ENCODE data around the gene XPC. TPM values are rescaled to one million over a fixed set of nuclear protein-coding genes. Genes with fewer than 3 reads are reported as not detected.

The XPC gene
- total and polyA plus RNA-seq, 2 of the 8 experiments (the other 6 are each of a cell fraction or from before 2014, with no cell fraction given): 8.8 to 27.3 TPM

DNA sequence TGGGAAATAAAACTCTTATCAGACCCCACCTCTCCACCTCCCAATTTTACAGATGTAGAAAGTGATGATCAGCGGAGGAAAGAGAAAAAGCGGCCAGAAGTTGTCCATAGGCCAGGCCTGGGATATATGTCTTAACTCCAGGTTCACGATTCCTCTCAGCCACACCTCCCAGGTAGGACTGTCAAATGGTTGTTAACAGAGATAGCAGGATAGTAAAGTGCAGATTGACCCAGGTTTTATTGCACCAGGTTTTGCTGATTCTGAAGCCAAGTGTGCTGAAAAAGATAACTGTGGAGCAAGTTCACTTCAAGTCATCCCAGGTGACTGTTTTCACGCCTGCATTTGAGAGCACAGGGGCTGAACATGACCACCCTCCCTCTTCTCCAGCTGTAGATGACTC is 36.4 kb upstream of the XPC start (continued):
- no peak for TF ChIP-seq SAP30 (IDR thresholded peaks at IDR 0.05; ENCODE audit: insufficient read depth, insufficient replicate concordance, low read length)
- TF ChIP-seq RAD21 (IDR thresholded peaks at IDR 0.05 in 1 of 2, conservative IDR thresholded peaks at IDR 0.05 in 1 of 2; ENCODE audit: low read depth in 2 of 2, low read length in 2 of 2): no peak
- TF ChIP-seq TAF7 (optimal IDR thresholded peaks at IDR 0.05; ENCODE audit: borderline replicate concordance, low read depth, low read length): no peak
- TF ChIP-seq, protein P1, sequence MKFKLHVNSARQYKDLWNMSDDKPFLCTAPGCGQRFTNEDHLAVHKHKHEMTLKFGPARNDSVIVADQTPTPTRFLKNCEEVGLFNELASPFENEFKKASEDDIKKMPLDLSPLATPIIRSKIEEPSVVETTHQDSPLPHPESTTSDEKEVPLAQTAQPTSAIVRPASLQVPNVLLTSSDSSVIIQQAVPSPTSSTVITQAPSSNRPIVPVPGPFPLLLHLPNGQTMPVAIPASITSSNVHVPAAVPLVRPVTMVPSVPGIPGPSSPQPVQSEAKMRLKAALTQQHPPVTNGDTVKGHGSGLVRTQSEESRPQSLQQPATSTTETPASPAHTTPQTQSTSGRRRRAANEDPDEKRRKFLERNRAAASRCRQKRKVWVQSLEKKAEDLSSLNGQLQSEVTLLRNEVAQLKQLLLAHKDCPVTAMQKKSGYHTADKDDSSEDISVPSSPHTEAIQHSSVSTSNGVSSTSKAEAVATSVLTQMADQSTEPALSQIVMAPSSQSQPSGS (IDR thresholded peaks at IDR 0.05; ENCODE audit: low read length): no peak
- TF ChIP-seq NANOG (IDR thresholded peaks at IDR 0.05; ENCODE audit: insufficient read depth, low read depth, low read length, poor library complexity, severe bottlenecking): no peak

Measured in H1 (cell line).